HCT116 (cell line): ENCODE results near the gene HSF4.

ENCODE experiments used
- CEBPB ChIP-seq: IDR thresholded peaks from 2 replicates; pipeline ENCODE4 v1.6.1; 2012; ENCODE audit warnings: low read depth
- EZH2 ChIP-seq: fragments of 200-600 bp; sonication (generic); IDR thresholded peaks from 2 replicates; pipeline ENCODE4 v1.6.1; 2017; ENCODE audit warnings: antibody characterized with exemption, mixed run types
- POLR2A ChIP-seq: IDR thresholded peaks from 2 replicates; pipeline ENCODE4 v1.7.0; 2011; ENCODE audit warnings: borderline replicate concordance; ENCODE audit not compliant: insufficient read depth, insufficient read length; ENCODE audit errors: extremely low read depth
- TF ChIP-seq, protein P1 (sequence below), 3 experiments: fragments of 200-600 bp in 1 of 3; sonication (generic) in 1 of 3; IDR thresholded peaks in 2 of 3; conservative IDR thresholded peaks in 1 of 3; 2 replicates each; pipeline ENCODE4 v1.5.1; 2012 to 2017; ENCODE audit warnings: low read depth in 2 of 3, low read length in 2 of 3, antibody characterized with exemption in 1 of 3, borderline replicate concordance in 1 of 3, control low read depth in 1 of 3, mild to moderate bottlenecking in 1 of 3, mixed read lengths in 1 of 3, mixed run types in 1 of 3, moderate library complexity in 1 of 3; ENCODE audit not compliant: insufficient read depth in 1 of 3
- TF ChIP-seq, protein P2 (sequence below): IDR thresholded peaks from 2 replicates; pipeline ENCODE4 v1.6.1; 2012; ENCODE audit warnings: low read depth
- TF ChIP-seq, protein P3 (sequence below): IDR thresholded peaks from 2 replicates; pipeline ENCODE4 v1.6.1; 2012
- TF ChIP-seq, protein P4 (sequence below): IDR thresholded peaks from 2 replicates; pipeline ENCODE4 v1.6.1; 2011; ENCODE audit warnings: mild to moderate bottlenecking, low read length, moderate library complexity; ENCODE audit not compliant: insufficient replicate concordance; ENCODE audit errors: extremely low read depth

DNA sequence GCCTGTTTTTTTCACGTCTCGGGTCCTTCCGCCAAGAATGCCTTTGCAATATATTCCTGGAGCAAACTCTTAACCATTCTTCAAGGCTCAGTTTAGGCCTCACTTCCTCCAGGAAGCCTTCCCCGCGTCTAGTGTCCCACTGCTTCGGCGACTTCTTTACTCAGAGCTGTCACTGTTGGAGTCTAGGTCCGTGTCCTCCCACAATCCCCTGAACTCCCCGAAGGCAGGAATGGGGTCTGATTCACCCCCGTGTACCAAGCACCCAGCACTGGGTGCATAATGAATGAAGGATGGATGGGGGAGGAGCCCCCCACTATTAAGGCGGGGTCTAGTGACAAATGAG lies 18.7 kb downstream of the HSF4 start:
- TF ChIP-seq, protein P1, sequence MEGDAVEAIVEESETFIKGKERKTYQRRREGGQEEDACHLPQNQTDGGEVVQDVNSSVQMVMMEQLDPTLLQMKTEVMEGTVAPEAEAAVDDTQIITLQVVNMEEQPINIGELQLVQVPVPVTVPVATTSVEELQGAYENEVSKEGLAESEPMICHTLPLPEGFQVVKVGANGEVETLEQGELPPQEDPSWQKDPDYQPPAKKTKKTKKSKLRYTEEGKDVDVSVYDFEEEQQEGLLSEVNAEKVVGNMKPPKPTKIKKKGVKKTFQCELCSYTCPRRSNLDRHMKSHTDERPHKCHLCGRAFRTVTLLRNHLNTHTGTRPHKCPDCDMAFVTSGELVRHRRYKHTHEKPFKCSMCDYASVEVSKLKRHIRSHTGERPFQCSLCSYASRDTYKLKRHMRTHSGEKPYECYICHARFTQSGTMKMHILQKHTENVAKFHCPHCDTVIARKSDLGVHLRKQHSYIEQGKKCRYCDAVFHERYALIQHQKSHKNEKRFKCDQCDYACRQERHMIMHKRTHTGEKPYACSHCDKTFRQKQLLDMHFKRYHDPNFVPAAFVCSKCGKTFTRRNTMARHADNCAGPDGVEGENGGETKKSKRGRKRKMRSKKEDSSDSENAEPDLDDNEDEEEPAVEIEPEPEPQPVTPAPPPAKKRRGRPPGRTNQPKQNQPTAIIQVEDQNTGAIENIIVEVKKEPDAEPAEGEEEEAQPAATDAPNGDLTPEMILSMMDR (IDR thresholded peaks at IDR 0.05 in 2 of 3, conservative IDR thresholded peaks at IDR 0.05 in 1 of 3; ENCODE audit: borderline replicate concordance in 1 of 3, insufficient read depth in 1 of 3, low read depth in 2 of 3, low read length in 2 of 3) = no peak
- TF ChIP-seq, protein P2, sequence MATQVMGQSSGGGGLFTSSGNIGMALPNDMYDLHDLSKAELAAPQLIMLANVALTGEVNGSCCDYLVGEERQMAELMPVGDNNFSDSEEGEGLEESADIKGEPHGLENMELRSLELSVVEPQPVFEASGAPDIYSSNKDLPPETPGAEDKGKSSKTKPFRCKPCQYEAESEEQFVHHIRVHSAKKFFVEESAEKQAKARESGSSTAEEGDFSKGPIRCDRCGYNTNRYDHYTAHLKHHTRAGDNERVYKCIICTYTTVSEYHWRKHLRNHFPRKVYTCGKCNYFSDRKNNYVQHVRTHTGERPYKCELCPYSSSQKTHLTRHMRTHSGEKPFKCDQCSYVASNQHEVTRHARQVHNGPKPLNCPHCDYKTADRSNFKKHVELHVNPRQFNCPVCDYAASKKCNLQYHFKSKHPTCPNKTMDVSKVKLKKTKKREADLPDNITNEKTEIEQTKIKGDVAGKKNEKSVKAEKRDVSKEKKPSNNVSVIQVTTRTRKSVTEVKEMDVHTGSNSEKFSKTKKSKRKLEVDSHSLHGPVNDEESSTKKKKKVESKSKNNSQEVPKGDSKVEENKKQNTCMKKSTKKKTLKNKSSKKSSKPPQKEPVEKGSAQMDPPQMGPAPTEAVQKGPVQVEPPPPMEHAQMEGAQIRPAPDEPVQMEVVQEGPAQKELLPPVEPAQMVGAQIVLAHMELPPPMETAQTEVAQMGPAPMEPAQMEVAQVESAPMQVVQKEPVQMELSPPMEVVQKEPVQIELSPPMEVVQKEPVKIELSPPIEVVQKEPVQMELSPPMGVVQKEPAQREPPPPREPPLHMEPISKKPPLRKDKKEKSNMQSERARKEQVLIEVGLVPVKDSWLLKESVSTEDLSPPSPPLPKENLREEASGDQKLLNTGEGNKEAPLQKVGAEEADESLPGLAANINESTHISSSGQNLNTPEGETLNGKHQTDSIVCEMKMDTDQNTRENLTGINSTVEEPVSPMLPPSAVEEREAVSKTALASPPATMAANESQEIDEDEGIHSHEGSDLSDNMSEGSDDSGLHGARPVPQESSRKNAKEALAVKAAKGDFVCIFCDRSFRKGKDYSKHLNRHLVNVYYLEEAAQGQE = no peak
- TF ChIP-seq CEBPB = no peak
- TF ChIP-seq POLR2A = no peak
- TF ChIP-seq, protein P3, sequence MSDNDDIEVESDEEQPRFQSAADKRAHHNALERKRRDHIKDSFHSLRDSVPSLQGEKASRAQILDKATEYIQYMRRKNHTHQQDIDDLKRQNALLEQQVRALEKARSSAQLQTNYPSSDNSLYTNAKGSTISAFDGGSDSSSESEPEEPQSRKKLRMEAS = no peak
- TF ChIP-seq, protein P4, sequence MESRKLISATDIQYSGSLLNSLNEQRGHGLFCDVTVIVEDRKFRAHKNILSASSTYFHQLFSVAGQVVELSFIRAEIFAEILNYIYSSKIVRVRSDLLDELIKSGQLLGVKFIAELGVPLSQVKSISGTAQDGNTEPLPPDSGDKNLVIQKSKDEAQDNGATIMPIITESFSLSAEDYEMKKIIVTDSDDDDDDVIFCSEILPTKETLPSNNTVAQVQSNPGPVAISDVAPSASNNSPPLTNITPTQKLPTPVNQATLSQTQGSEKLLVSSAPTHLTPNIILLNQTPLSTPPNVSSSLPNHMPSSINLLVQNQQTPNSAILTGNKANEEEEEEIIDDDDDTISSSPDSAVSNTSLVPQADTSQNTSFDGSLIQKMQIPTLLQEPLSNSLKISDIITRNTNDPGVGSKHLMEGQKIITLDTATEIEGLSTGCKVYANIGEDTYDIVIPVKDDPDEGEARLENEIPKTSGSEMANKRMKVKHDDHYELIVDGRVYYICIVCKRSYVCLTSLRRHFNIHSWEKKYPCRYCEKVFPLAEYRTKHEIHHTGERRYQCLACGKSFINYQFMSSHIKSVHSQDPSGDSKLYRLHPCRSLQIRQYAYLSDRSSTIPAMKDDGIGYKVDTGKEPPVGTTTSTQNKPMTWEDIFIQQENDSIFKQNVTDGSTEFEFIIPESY = no peak
- no peak for TF ChIP-seq EZH2
